CD14-positive monocyte (primary cell): ENCODE results near the gene GAL3ST2. TPM values are rescaled to one million over a fixed set of nuclear protein-coding genes. Genes with fewer than 3 reads are reported as not detected.

Source experiments
- DNase-seq, 3 donors: peaks; one replicate each; pipeline ENCODE4 v3.0.0-alpha.2; 2011 to 2022
- H2AFZ ChIP-seq: 2 replicates; pipeline ENCODE4 v1.6.0; 2012; ENCODE audit warnings: mild to moderate bottlenecking, low read depth, low read length, inconsistent platforms; ENCODE audit not compliant: insufficient read depth, poor library complexity, severe bottlenecking
- H3K27ac ChIP-seq, 2 donors: 1 replicate in 1 of 2; 2 replicates in 1 of 2; pipeline ENCODE4 v1.5.1; 2012 to 2013; ENCODE audit warnings: low read length in 2 of 2, control low read depth in 1 of 2, inconsistent platforms in 1 of 2, low read depth in 1 of 2, mild to moderate bottlenecking in 1 of 2
- H3K27me3 ChIP-seq, 2 donors: one replicate each; pipeline versions ENCODE4 v1.6.0 to v1.6.1; 2011 to 2013; ENCODE audit warnings: low read length in 2 of 2; ENCODE audit not compliant: control insufficient read depth in 2 of 2, insufficient read depth in 2 of 2
- H3K36me3 ChIP-seq, 2 donors: replicated peaks in 1 of 2; 1 replicate in 1 of 2; 2 replicates in 1 of 2; pipeline versions ENCODE4 v1.5.1 to v1.6.1; 2012 to 2013; ENCODE audit warnings: low read length in 2 of 2, control low read depth in 1 of 2, inconsistent platforms in 1 of 2, mild to moderate bottlenecking in 1 of 2; ENCODE audit not compliant: insufficient read depth in 2 of 2, control insufficient read depth in 1 of 2
- H3K4me1 ChIP-seq, 2 donors: 1 replicate in 1 of 2; 2 replicates in 1 of 2; pipeline versions ENCODE4 v1.5.1 to v1.6.1; 2012 to 2013; ENCODE audit warnings: low read length in 2 of 2, control low read depth in 1 of 2, inconsistent platforms in 1 of 2, mild to moderate bottlenecking in 1 of 2, moderate library complexity in 1 of 2; ENCODE audit not compliant: insufficient read depth in 2 of 2, control insufficient read depth in 1 of 2
- H3K4me2 ChIP-seq: replicated peaks from 2 replicates; pipeline ENCODE3; 2012; ENCODE audit warnings: low read length, moderate library complexity, mild to moderate bottlenecking; ENCODE audit not compliant: poor library complexity, severe bottlenecking; ENCODE audit errors: extremely low read depth
- H3K4me3 ChIP-seq, 3 experiments: fragments of 200-600 bp in 1 of 3; sonication (generic) in 1 of 3; replicated peaks in 1 of 3; 1 replicate in 2 of 3; 2 replicates in 1 of 3; pipeline ENCODE4 v1.5.1; 2011 to 2013; ENCODE audit warnings: low read length in 3 of 3, mild to moderate bottlenecking in 3 of 3, control low read depth in 2 of 3, low read depth in 2 of 3, inconsistent platforms in 1 of 3, moderate library complexity in 1 of 3
- H3K79me2 ChIP-seq: 2 replicates; pipeline ENCODE4 v1.6.0; 2012; ENCODE audit warnings: mild to moderate bottlenecking, control low read depth, inconsistent platforms, low read length, moderate library complexity; ENCODE audit not compliant: insufficient read depth
- H3K9ac ChIP-seq: 2 replicates; pipeline ENCODE4 v1.6.0; 2017; ENCODE audit warnings: low read length, mild to moderate bottlenecking; ENCODE audit not compliant: insufficient read depth, poor library complexity, severe bottlenecking
- H3K9me3 ChIP-seq, 2 donors: replicated peaks in 1 of 2; 1 replicate in 1 of 2; 2 replicates in 1 of 2; pipeline versions ENCODE4 v1.5.1 to v1.6.1; 2012 to 2013; ENCODE audit warnings: low read length in 2 of 2, control low read depth in 1 of 2; ENCODE audit not compliant: control insufficient read depth in 1 of 2, insufficient read depth in 1 of 2
- H4K20me1 ChIP-seq: 2 replicates; pipeline ENCODE4 v1.6.0; 2012; ENCODE audit warnings: mild to moderate bottlenecking, low read length, control low read depth, moderate library complexity; ENCODE audit not compliant: insufficient read depth
- H3K27ac Mint-ChIP-seq, 7 donors: one replicate each; pipeline ENCODE4 v1.8.0; 2020; ENCODE audit warnings: mild to moderate bottlenecking in 7 of 7, mixed read lengths in 7 of 7, moderate library complexity in 6 of 7, inconsistent platforms in 2 of 7
- H3K27me3 Mint-ChIP-seq, 3 donors: one replicate each; pipeline ENCODE4 v1.8.0; 2021 to 2022; ENCODE audit warnings: low read depth in 3 of 3, mild to moderate bottlenecking in 3 of 3, mixed read lengths in 3 of 3, moderate library complexity in 3 of 3, inconsistent platforms in 1 of 3
- H3K36me3 Mint-ChIP-seq, 2 donors: one replicate each; pipeline ENCODE4 v1.8.0; 2020; ENCODE audit warnings: mixed read lengths in 2 of 2, inconsistent platforms in 1 of 2, mild to moderate bottlenecking in 1 of 2
- H3K4me1 Mint-ChIP-seq: one replicate; pipeline ENCODE4 v1.8.0; 2020; ENCODE audit warnings: mild to moderate bottlenecking, mixed read lengths
- H3K4me3 Mint-ChIP-seq, 2 donors: one replicate each; pipeline ENCODE4 v1.8.0; 2020; ENCODE audit warnings: mild to moderate bottlenecking in 2 of 2, mixed read lengths in 2 of 2, moderate library complexity in 1 of 2
- H3K9me3 Mint-ChIP-seq, 7 donors: one replicate each; pipeline ENCODE4 v1.8.0; 2020 to 2022; ENCODE audit warnings: mixed read lengths in 7 of 7, mild to moderate bottlenecking in 6 of 7, moderate library complexity in 6 of 7, inconsistent platforms in 2 of 7
- CTCF ChIP-seq: fragments of 200-600 bp; IDR thresholded peaks from one replicate; pipeline ENCODE4 v1.8.0; 2022; ENCODE audit warnings: antibody characterized with exemption, mild to moderate bottlenecking
- WGBS: methylation state at CpG from one replicate; pipeline ENCODE4 v1.1.5; 2013; ENCODE audit warnings: missing lambda C conversion rate; ENCODE audit not compliant: insufficient coverage; 5-methylcytosine and 5-hydroxymethylcytosine counted together
- intact Hi-C, 2 donors: fragments of 100-400 bp; cut with micrococcal nuclease; formaldehyde crosslinking; loops; one replicate each; pipeline versions ENCODE4 v1.15.0 to v1.15.1; 2023
- polyA plus RNA-seq, 3 donors: library from polyadenylated mRNA; depleted of rRNA in 1 of 3; unstranded in 2 of 3; stranded (reverse) in 1 of 3; fragments of 300-500 nt in 2 of 3; fragments of >200 nt in 1 of 3; fragmentation: Illumina TruSeq in 2 of 3; gene quantifications; 1 replicate in 2 of 3; 2 replicates in 1 of 3; pipeline ENCODE4 v1.2.3, GENCODE V29; 2012 to 2021

The GAL3ST2 gene
- polyA plus RNA-seq, 3 donors = not detected

- peak in 1 of 3 donors; percentile 27 for DNase-seq
- Mint-ChIP-seq H3K36me3 (peaks cover 11 to 15% of the 10 kb centered on the region in 2 donors), H3K9me3 (peaks cover 0 to 8% (median 2%) of the 10 kb centered on the region in 7 donors), H3K4me3 (no peak overlapping the region), H3K4me1 (peaks cover 20% of the 10 kb centered on the region), H3K27ac (peak overlapping the region in 2 of 7 donors; percentile 27 to 53), H3K27me3 (peaks cover 0 to 7% (median 0%) of the 10 kb centered on the region in 3 donors)
- Histone ChIP-seq H3K4me1 (peaks cover 11 to 14% of the 10 kb centered on the region in 2 donors), H4K20me1 (no peaks in the 10 kb centered on the region), H3K4me2 (no peak overlapping the region), H3K4me3 (no peak overlapping the region), H3K27me3 (no peaks in the 10 kb centered on the region), H3K36me3 (peaks cover 3 to 13% of the 10 kb centered on the region in 2 donors), H3K79me2 (no peaks in the 10 kb centered on the region), H3K9me3 (peaks cover 5 to 6% of the 10 kb centered on the region in 2 donors), H3K9ac (no peak overlapping the region), H3K27ac (no peak overlapping the region), H2AFZ (no peak overlapping the region)
- TF ChIP-seq CTCF = no peak
- 81% methylated on average over 20 of the region's 27 CpGs for WGBS
- intact Hi-C loops = no loop called here
Measured at GRCh38 chr2:241764275-241765241, 12.1 kb upstream of the GAL3ST2 start.

- 91% methylated on average over 35 of the region's 37 CpGs for WGBS
- no peaks in the 10 kb centered on the region for H3K36me3 ChIP-seq
Measured at GRCh38 chr2:241767464-241768250, 9.0 kb upstream of the GAL3ST2 start.

More at GRCh38 chr2:241767464-241768250, 9.0 kb upstream of the GAL3ST2 start:
- no peak overlapping the region for H3K4me3 Mint-ChIP-seq
- Histone ChIP-seq H3K79me2 (no peaks in the 10 kb centered on the region), H3K4me3 (no peak overlapping the region), H4K20me1 (no peaks in the 10 kb centered on the region), H2AFZ (no peak overlapping the region), H3K9me3 (no peaks in the 10 kb centered on the region), H3K9ac (no peak overlapping the region), H3K4me1 (peaks cover 11 to 14% of the 10 kb centered on the region in 2 donors), H3K27ac (no peak overlapping the region), H3K4me2 (no peak overlapping the region), H3K27me3 (no peaks in the 10 kb centered on the region)
- no peaks in the 10 kb centered on the region for H3K9me3 Mint-ChIP-seq
- intact Hi-C loops = no loop called here
- peaks cover 0 to 6% (median 0%) of the 10 kb centered on the region in 3 donors for H3K27me3 Mint-ChIP-seq
- H3K27ac Mint-ChIP-seq = no peak overlapping the region
- H3K4me1 Mint-ChIP-seq = peaks cover 21% of the 10 kb centered on the region
- DNase-seq = no peak
- no peak for TF ChIP-seq CTCF
- peaks cover 2 to 4% of the 10 kb centered on the region in 2 donors for H3K36me3 Mint-ChIP-seq
